ENCODE measurements around the gene CA4.
"Not testable (repeated sequence)": the region's sequence is repeated elsewhere in the genome, so short reads cannot be mapped to it uniquely, and the experiment has no call there.

The CA4 gene

DNA sequence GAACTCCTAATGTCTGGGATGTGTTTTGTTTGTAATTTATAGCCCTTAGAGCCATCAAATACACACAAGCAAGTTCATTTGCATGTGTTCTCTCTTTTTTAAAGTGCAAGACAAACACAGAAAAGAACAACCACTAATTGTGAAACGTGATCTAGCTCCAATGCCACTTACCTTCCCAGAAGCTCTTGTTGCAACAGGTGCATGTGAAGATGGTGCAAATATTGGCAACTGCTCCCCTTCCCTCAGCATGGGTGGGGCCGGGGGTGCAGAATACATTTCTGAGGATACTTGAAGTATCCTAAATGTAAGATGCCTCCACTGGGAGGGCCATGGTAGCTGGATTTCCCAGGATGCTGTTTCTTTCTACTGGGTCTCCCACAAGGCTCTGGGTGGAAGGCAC lies 28.4 kb downstream of the CA4 start:
- not testable (repeated sequence) for H3K4me1 ChIP-seq (ENCODE audit: control insufficient read depth in 2 of 2, insufficient read depth in 1 of 2, low read depth in 1 of 2, low read length in 2 of 2); H3K4me3 ChIP-seq (ENCODE audit: low read length in 2 of 2); H3K9me3 ChIP-seq (replicated peaks in 1 of 2; ENCODE audit: control insufficient read depth in 2 of 2, insufficient read depth in 1 of 2, low read depth in 1 of 2, low read length in 2 of 2); H3K27me3 ChIP-seq (ENCODE audit: control insufficient read depth in 3 of 3, insufficient read depth in 3 of 3, low read depth in 1 of 3, low read length in 3 of 3); DNase-seq (ENCODE audit: low spot score); H3K27ac ChIP-seq (replicated peaks; ENCODE audit: low read length); H3K4ac ChIP-seq (ENCODE audit: low read length); H3K23ac ChIP-seq (ENCODE audit: low read depth, low read length, poor library complexity); H2BK120ac ChIP-seq (ENCODE audit: low read depth, low read length); H3K14ac ChIP-seq (ENCODE audit: low read length); H3K4me2 ChIP-seq (ENCODE audit: insufficient read depth, low read length, poor library complexity, severe bottlenecking); H2AFZ ChIP-seq (ENCODE audit: low read length); H2BK12ac ChIP-seq (ENCODE audit: low read length); H3K18ac ChIP-seq (ENCODE audit: low read length); H2AK5ac ChIP-seq (ENCODE audit: low read depth, low read length); H3K79me1 ChIP-seq (ENCODE audit: low read depth, low read length); H2BK15ac ChIP-seq (ENCODE audit: low read length); H4K91ac ChIP-seq (ENCODE audit: low read depth, low read length, poor library complexity); H2BK5ac ChIP-seq (ENCODE audit: low read length); H3K9ac ChIP-seq (ENCODE audit: low read depth, low read length, poor library complexity); H4K8ac ChIP-seq (ENCODE audit: low read depth, low read length)
- peaks cover 7 to 44% of the 10 kb centered on the region in 2 donors for H3K36me3 ChIP-seq (replicated peaks in 1 of 2; ENCODE audit: control insufficient read depth in 2 of 2, insufficient read depth in 2 of 2, low read length in 2 of 2)
- WGBS, 2 donors (ENCODE audit: extremely low coverage in 2 of 2, insufficient read length in 2 of 2, insufficient replicate concordance in 1 of 2) = no CpG with 5 or more reads among the region's 2 CpGs

DNA sequence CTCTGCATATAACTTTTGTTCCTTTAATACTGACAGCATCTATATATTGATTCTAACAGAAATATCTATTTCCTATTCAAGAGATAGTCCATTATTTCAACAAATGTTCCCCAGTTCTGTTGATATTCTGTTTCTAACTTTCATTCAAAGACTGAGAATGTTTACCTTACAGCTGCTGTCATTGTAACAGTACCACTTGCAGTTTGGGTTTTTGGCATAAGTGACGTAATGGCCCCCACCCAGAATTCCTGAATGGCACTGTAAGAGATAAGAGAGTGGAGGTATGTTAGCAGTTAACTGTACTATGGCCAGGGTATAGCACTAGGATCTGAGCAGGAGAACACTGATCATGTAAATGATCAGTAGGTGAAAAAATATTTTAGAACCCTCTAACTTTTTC lies 30.6 kb downstream of the CA4 start:
- not testable (repeated sequence) for H2AFZ ChIP-seq (ENCODE audit: low read length); H3K9ac ChIP-seq (ENCODE audit: low read depth, low read length, poor library complexity); H3K18ac ChIP-seq (ENCODE audit: low read length); H3K79me1 ChIP-seq (ENCODE audit: low read depth, low read length); H2BK5ac ChIP-seq (ENCODE audit: low read length); H3K4me3 ChIP-seq (ENCODE audit: low read length in 2 of 2); DNase-seq (ENCODE audit: low spot score); H2BK12ac ChIP-seq (ENCODE audit: low read length); H2AK5ac ChIP-seq (ENCODE audit: low read depth, low read length); H3K9me3 ChIP-seq (replicated peaks in 1 of 2; ENCODE audit: control insufficient read depth in 2 of 2, insufficient read depth in 1 of 2, low read depth in 1 of 2, low read length in 2 of 2); H3K27ac ChIP-seq (replicated peaks; ENCODE audit: low read length); H3K27me3 ChIP-seq (ENCODE audit: control insufficient read depth in 3 of 3, insufficient read depth in 3 of 3, low read depth in 1 of 3, low read length in 3 of 3); H3K4ac ChIP-seq (ENCODE audit: low read length); H3K23ac ChIP-seq (ENCODE audit: low read depth, low read length, poor library complexity); H2BK120ac ChIP-seq (ENCODE audit: low read depth, low read length); H3K4me2 ChIP-seq (ENCODE audit: insufficient read depth, low read length, poor library complexity, severe bottlenecking); H2BK15ac ChIP-seq (ENCODE audit: low read length); H4K91ac ChIP-seq (ENCODE audit: low read depth, low read length, poor library complexity); H3K14ac ChIP-seq (ENCODE audit: low read length); H3K4me1 ChIP-seq (ENCODE audit: control insufficient read depth in 2 of 2, insufficient read depth in 1 of 2, low read depth in 1 of 2, low read length in 2 of 2); H4K8ac ChIP-seq (ENCODE audit: low read depth, low read length)
- no CpG with 5 or more reads among the region's 1 CpG for WGBS, 2 donors (ENCODE audit: extremely low coverage in 2 of 2, insufficient read length in 2 of 2, insufficient replicate concordance in 1 of 2)
- H3K36me3 ChIP-seq (replicated peaks in 1 of 2; ENCODE audit: control insufficient read depth in 2 of 2, insufficient read depth in 2 of 2, low read length in 2 of 2) = peaks cover 9 to 54% of the 10 kb centered on the region in 2 donors

DNA sequence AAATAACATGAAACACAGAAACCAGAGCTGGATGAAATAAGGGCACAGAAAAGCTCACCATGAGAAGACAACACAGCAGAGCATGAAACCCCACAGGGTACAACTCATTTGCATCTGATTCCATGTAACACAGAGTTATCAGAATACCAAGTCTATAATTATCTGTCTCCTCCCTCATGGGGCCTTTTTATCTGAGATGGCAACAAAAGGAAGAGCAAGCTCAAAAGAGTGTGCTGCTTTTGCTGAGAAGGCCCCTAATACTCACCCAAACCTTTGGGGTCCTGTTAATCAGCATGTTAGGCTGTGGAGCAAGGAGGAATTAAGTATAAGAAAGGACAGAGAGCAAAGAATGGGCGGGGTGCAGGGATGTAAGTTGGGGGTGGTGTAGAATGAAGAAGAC lies 36.6 kb downstream of the CA4 start:
- H3K4me3 ChIP-seq (ENCODE audit: low read length in 2 of 2); H3K4ac ChIP-seq (ENCODE audit: low read length); H3K9me3 ChIP-seq (replicated peaks in 1 of 2; ENCODE audit: control insufficient read depth in 2 of 2, insufficient read depth in 1 of 2, low read depth in 1 of 2, low read length in 2 of 2); H2AK5ac ChIP-seq (ENCODE audit: low read depth, low read length); H2AFZ ChIP-seq (ENCODE audit: low read length); H4K8ac ChIP-seq (ENCODE audit: low read depth, low read length); H2BK5ac ChIP-seq (ENCODE audit: low read length); H3K18ac ChIP-seq (ENCODE audit: low read length); H3K27ac ChIP-seq (replicated peaks; ENCODE audit: low read length); H2BK120ac ChIP-seq (ENCODE audit: low read depth, low read length); H3K14ac ChIP-seq (ENCODE audit: low read length); H3K27me3 ChIP-seq (ENCODE audit: control insufficient read depth in 3 of 3, insufficient read depth in 3 of 3, low read depth in 1 of 3, low read length in 3 of 3); H3K23ac ChIP-seq (ENCODE audit: low read depth, low read length, poor library complexity); H3K79me1 ChIP-seq (ENCODE audit: low read depth, low read length); H3K4me1 ChIP-seq (ENCODE audit: control insufficient read depth in 2 of 2, insufficient read depth in 1 of 2, low read depth in 1 of 2, low read length in 2 of 2); H2BK15ac ChIP-seq (ENCODE audit: low read length); H4K91ac ChIP-seq (ENCODE audit: low read depth, low read length, poor library complexity); H2BK12ac ChIP-seq (ENCODE audit: low read length); H3K9ac ChIP-seq (ENCODE audit: low read depth, low read length, poor library complexity); DNase-seq (ENCODE audit: low spot score); H3K4me2 ChIP-seq (ENCODE audit: insufficient read depth, low read length, poor library complexity, severe bottlenecking): not testable (repeated sequence)
- peaks cover 9 to 73% of the 10 kb centered on the region in 2 donors for H3K36me3 ChIP-seq (replicated peaks in 1 of 2; ENCODE audit: control insufficient read depth in 2 of 2, insufficient read depth in 2 of 2, low read length in 2 of 2)
- 100% methylated on average over 1 of the region's 1 CpG; no CpG with 5 or more reads in 1 of the 2 donors for WGBS, 2 donors (ENCODE audit: extremely low coverage in 2 of 2, insufficient read length in 2 of 2, insufficient replicate concordance in 1 of 2)

DNA sequence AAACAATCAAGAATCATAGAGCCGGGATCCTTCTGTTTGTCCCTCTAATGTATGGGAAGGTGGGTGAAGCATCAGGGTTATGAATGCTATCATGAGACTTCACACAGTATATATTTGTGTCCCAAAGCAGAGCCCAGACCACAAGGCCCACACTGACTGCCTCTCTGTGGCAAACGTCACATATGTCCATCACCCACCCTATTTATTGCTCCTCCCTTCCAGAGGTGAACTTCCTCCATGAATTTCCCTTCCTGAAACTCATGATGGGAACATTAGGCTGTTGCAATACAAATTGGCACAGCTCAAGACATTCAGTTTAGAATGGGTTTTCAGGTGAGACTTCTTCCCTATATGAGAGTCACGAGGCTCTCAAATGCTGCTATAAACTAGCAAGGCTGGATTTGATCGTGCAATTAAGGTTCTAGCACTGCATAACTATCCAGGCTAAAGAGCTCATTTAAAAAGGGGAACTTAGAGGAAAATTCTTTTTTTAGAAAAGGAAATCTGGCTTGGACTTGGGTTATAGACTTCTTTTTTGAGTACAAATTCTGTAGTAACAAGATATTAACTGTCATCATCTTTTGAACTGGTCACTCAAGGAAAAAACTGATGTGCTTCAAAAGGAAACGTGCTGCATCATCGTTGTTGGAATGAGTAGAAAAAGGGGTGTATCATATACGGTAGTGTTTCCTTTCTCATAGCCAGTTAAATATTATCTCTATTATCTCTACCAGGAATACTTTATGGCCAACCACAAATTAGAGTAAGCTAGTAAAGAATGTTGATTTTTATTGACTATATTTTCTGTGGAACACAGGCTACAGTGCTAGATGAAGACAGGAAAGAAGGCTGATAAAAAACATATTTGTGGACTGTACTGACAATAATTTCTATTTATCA lies 37.3 kb downstream of the CA4 start:
- H3K4me1 ChIP-seq (ENCODE audit: control insufficient read depth in 2 of 2, insufficient read depth in 1 of 2, low read depth in 1 of 2, low read length in 2 of 2); H3K79me1 ChIP-seq (ENCODE audit: low read depth, low read length); DNase-seq (ENCODE audit: low spot score); H3K4ac ChIP-seq (ENCODE audit: low read length); H2BK120ac ChIP-seq (ENCODE audit: low read depth, low read length); H4K91ac ChIP-seq (ENCODE audit: low read depth, low read length, poor library complexity); H3K4me2 ChIP-seq (ENCODE audit: insufficient read depth, low read length, poor library complexity, severe bottlenecking); H3K14ac ChIP-seq (ENCODE audit: low read length); H3K18ac ChIP-seq (ENCODE audit: low read length); H2BK15ac ChIP-seq (ENCODE audit: low read length); H3K9me3 ChIP-seq (replicated peaks in 1 of 2; ENCODE audit: control insufficient read depth in 2 of 2, insufficient read depth in 1 of 2, low read depth in 1 of 2, low read length in 2 of 2); H2AFZ ChIP-seq (ENCODE audit: low read length); H2BK12ac ChIP-seq (ENCODE audit: low read length); H3K23ac ChIP-seq (ENCODE audit: low read depth, low read length, poor library complexity); H3K27ac ChIP-seq (replicated peaks; ENCODE audit: low read length); H2BK5ac ChIP-seq (ENCODE audit: low read length); H3K4me3 ChIP-seq (ENCODE audit: low read length in 2 of 2); H3K9ac ChIP-seq (ENCODE audit: low read depth, low read length, poor library complexity); H3K27me3 ChIP-seq (ENCODE audit: control insufficient read depth in 3 of 3, insufficient read depth in 3 of 3, low read depth in 1 of 3, low read length in 3 of 3); H2AK5ac ChIP-seq (ENCODE audit: low read depth, low read length); H4K8ac ChIP-seq (ENCODE audit: low read depth, low read length): not testable (repeated sequence)
- H3K36me3 ChIP-seq (replicated peaks in 1 of 2; ENCODE audit: control insufficient read depth in 2 of 2, insufficient read depth in 2 of 2, low read length in 2 of 2) = peaks cover 9 to 71% of the 10 kb centered on the region in 2 donors
- WGBS, 2 donors (ENCODE audit: extremely low coverage in 2 of 2, insufficient read length in 2 of 2, insufficient replicate concordance in 1 of 2) = no CpG with 5 or more reads among the region's 7 CpGs
